A673 (cell line): Measurements from ENCODE around the gene ZNF587.
"Not testable (repeated sequence)": the region's sequence is repeated elsewhere in the genome, so short reads cannot be mapped to it uniquely, and the experiment has no call there.

Experiments used
- EZH2 ChIP-seq: fragments of 200-600 bp; sonication (generic); IDR thresholded peaks from 2 replicates; pipeline ENCODE4 v1.6.1; 2017; ENCODE audit warnings: borderline replicate concordance, low read depth, mild to moderate bottlenecking, mixed read lengths, antibody characterized with exemption, low read length; ENCODE audit not compliant: poor library complexity, severe bottlenecking
- TF ChIP-seq, protein P1 (sequence below): fragments of 300-800, 200-600 bp; sonication (generic); conservative IDR thresholded peaks from 2 replicates; pipeline ENCODE4 v1.5.1; 2017; ENCODE audit warnings: low read depth, mild to moderate bottlenecking, antibody characterized with exemption, low read length, moderate library complexity, mixed read lengths

DNA sequence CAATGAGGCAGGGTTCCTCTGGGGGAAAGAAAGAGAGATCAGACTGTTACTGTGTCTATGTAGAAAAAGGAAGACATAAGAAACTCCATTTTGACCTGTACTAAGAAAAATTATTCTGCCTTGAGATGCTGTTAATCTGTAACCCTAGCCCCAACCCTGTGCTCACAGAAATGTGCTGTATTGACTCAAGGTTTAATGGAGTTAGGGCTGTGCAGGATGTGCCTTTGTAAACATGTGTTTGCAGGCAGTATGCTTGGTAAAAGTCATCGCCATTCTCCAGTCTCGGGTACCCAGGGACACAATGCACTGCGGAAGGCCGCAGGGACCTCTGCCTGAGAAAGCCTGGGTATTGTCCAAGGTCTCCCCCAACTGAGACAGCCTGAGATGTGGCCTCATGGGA, 26.1 kb upstream of the ZNF587 start:
- TF ChIP-seq, protein P1, sequence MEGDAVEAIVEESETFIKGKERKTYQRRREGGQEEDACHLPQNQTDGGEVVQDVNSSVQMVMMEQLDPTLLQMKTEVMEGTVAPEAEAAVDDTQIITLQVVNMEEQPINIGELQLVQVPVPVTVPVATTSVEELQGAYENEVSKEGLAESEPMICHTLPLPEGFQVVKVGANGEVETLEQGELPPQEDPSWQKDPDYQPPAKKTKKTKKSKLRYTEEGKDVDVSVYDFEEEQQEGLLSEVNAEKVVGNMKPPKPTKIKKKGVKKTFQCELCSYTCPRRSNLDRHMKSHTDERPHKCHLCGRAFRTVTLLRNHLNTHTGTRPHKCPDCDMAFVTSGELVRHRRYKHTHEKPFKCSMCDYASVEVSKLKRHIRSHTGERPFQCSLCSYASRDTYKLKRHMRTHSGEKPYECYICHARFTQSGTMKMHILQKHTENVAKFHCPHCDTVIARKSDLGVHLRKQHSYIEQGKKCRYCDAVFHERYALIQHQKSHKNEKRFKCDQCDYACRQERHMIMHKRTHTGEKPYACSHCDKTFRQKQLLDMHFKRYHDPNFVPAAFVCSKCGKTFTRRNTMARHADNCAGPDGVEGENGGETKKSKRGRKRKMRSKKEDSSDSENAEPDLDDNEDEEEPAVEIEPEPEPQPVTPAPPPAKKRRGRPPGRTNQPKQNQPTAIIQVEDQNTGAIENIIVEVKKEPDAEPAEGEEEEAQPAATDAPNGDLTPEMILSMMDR: not testable (repeated sequence)
- not testable (repeated sequence) for TF ChIP-seq EZH2
